Body of pancreas (tissue), 4 donors: Measurements from ENCODE around the gene PPP6R2. TPM values are rescaled to one million over a fixed set of nuclear protein-coding genes. Genes with fewer than 3 reads are reported as not detected.

Experiments
- ATAC-seq: fragments of 150-250 bp; one replicate; pipeline ENCODE4 v1.9.1; 2016
- DNase-seq, 4 donors: peaks; one replicate each; pipeline ENCODE4 v3.0.0-alpha.2; 2019
- H3K27ac ChIP-seq, 4 donors: fragments of 200-600 bp; sonication (generic); 1 replicate in 3 of 4; 2 replicates in 1 of 4; pipeline versions ENCODE4 v1.5.1 to v1.6.1; 2016 to 2019; ENCODE audit warnings: mild to moderate bottlenecking in 1 of 4, mixed read lengths in 1 of 4, moderate library complexity in 1 of 4
- H3K27me3 ChIP-seq, 2 donors: fragments of 200-600 bp; sonication (generic); one replicate each; pipeline ENCODE4 v1.6.0; 2016; ENCODE audit warnings: mild to moderate bottlenecking in 1 of 2
- H3K36me3 ChIP-seq, 2 donors: fragments of 200-600 bp; sonication (generic); replicated peaks in 1 of 2; 2 replicates each; pipeline ENCODE4 v1.5.1; 2016; ENCODE audit warnings: low read depth in 2 of 2; ENCODE audit not compliant: insufficient read depth in 1 of 2
- H3K4me1 ChIP-seq: fragments of 200-600 bp; sonication (generic); one replicate; pipeline ENCODE4 v1.6.0; 2016
- H3K4me3 ChIP-seq, 2 donors: fragments of 200-600 bp; sonication (generic); 1 replicate in 1 of 2; 2 replicates in 1 of 2; pipeline ENCODE4 v1.5.1; 2016 to 2019
- H3K9me3 ChIP-seq, 3 donors: fragments of 200-600 bp; sonication (generic); 1 replicate in 2 of 3; 2 replicates in 1 of 3; pipeline ENCODE4 v1.5.1; 2016
- POLR2A ChIP-seq, 3 donors: fragments of 450-650 bp; IDR thresholded peaks; one replicate each; pipeline ENCODE4 v1.6.1; 2016; ENCODE audit warnings: antibody characterized with exemption in 3 of 3, mild to moderate bottlenecking in 2 of 3
- WGBS, 2 donors: methylation state at CpG; one replicate each; pipeline ENCODE4 v1.1.5; 2017; 5-methylcytosine and 5-hydroxymethylcytosine counted together
- intact Hi-C: fragments of 100-400 bp; cut with DNase I; formaldehyde crosslinking; loops from one replicate; pipeline ENCODE4 v1.15.1; 2023
- total RNA-seq, 2 donors: library from RNA; depleted of rRNA; stranded (reverse); fragments of >200 nt; gene quantifications; one replicate each; pipeline ENCODE4 v1.1.0, GENCODE V29; 2016
- TF ChIP-seq, protein P1 (sequence below), 7 experiments: fragments of 450-650 bp in 4 of 7; fragments of 200-600 bp in 3 of 7; sonication (generic) in 3 of 7; IDR thresholded peaks; one replicate each; pipeline ENCODE4 v1.5.1; 2016 to 2019; ENCODE audit warnings: antibody characterized with exemption in 7 of 7

Gene PPP6R2
- total RNA-seq, 2 donors from 2014 or later, result 48.8 to 53.4 TPM

DNA sequence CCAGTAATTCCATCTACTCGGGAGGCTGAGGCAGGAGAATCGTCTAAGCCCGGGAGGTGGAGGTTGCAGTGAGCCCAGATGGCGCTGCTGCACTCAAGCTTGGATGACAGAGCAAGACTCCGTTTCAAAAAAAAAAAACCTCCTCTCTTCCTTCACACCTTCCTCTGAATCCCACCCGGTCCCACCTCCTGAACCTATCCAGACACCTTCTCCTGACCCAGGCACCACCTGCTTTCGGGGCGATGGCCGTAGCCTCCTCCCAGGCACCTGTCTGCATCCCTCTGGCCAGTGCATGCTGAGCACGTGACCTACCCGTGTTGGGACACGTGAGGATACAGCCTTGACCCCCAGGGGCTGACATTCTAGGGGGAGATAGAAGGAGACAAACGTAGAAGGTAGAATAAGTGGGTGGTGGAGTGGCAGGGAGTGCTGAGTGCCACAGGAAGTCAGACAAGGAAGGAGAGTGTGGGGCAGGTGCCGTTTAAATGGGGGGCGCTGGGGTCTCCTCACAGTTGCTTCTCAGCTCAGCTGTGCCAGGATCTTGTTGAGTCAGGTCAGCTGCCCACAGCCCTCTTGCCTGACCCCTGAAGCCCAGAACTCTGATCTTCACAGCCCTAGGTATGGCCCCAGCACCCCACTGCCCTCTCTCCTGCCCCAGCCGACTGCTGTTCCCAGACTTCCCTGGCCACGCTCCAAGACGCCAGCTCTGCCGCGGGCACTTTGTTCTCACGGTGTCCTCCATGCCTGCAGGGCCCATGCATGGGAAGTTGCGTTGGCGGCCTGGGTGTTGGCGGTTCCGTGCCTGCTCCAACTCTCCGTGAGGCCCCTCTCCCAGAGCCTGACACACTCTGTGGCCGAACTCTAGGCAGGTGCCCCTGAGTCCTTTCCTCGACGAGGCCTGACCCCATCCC lies 142.3 kb downstream of the PPP6R2 start:
- intact Hi-C loops, result no loop called here
- H3K9me3 ChIP-seq, result no peaks in the 10 kb centered on the region
- H3K27me3 ChIP-seq, result no peaks in the 10 kb centered on the region
- no peaks in the 10 kb centered on the region for H3K36me3 ChIP-seq
- WGBS, 2 donors, result 33 to 37% methylated on average over 24 to 29 of the region's 29 CpGs
- H3K4me1 ChIP-seq, result peaks cover 56% of the 10 kb centered on the region
- TF ChIP-seq, protein P1, sequence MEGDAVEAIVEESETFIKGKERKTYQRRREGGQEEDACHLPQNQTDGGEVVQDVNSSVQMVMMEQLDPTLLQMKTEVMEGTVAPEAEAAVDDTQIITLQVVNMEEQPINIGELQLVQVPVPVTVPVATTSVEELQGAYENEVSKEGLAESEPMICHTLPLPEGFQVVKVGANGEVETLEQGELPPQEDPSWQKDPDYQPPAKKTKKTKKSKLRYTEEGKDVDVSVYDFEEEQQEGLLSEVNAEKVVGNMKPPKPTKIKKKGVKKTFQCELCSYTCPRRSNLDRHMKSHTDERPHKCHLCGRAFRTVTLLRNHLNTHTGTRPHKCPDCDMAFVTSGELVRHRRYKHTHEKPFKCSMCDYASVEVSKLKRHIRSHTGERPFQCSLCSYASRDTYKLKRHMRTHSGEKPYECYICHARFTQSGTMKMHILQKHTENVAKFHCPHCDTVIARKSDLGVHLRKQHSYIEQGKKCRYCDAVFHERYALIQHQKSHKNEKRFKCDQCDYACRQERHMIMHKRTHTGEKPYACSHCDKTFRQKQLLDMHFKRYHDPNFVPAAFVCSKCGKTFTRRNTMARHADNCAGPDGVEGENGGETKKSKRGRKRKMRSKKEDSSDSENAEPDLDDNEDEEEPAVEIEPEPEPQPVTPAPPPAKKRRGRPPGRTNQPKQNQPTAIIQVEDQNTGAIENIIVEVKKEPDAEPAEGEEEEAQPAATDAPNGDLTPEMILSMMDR (IDR thresholded peaks at IDR 0.05), result peak in 1 of 7 experiments; percentile 6
- peak in 2 of 3 donors; percentile 38 to 45 for TF ChIP-seq POLR2A (IDR thresholded peaks at IDR 0.05)
- ATAC-seq (peak; percentile 74), DNase-seq (peak; percentile 93 to 96 (median 96))
- H3K4me3 ChIP-seq, result no peak overlapping the region
- peak overlapping the region; percentile 81 to 91 (median 84) for H3K27ac ChIP-seq

DNA sequence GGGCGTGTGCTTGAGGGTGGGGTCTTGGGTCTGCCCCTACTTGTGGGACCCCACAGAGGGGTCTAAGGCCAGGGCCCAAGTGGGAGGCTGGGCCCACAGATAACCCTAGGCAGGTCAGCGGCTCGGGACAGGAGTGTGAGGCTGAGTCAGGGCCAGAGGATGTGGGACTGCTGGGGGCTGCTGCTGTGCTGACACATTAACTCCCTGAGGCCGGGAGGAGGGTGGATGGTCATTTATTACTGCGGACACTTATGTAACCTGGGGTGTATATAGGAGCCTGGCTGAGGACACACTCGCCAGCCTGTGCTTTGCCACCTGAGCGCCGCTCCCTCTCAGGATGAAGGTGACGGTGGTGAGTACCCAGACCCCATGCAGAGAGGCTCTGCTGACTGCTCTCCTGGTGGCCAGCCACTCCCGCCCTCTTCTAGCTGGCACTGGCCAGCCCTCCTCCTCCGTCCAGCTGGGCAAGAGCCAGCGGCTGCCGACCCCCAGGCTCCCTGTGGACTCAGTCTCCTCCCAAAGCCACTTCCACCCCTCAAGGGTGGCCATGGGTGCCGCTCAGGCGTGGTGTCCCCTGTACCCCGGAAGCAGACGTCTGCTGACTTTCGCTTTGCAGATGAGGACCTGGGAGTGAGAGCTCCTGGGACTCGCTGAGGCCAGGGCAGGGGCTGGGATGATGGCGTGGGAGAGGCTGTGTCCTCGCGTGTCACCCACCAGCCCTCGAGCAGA lies 143.6 kb downstream of the PPP6R2 start, which contains the start of gene MIOX:
Gene MIOX, plus strand, starts transcription at position 299 of the 729 bp plus-strand sequence. Its CDS starts 39 bp downstream, at position 338.
- ATAC-seq (no peak), DNase-seq (no peak)
- 73 to 76% methylated on average over 7 to 22 of the region's 23 CpGs for WGBS, 2 donors
- H3K9me3 ChIP-seq, result no peaks in the 10 kb centered on the region
- no peaks in the 10 kb centered on the region for H3K27me3 ChIP-seq
- intact Hi-C loops, result no loop called here
- H3K27ac ChIP-seq, result peak within 1 kb of the TSS; percentile 81 to 91 (median 84)
- TF ChIP-seq POLR2A (IDR thresholded peaks at IDR 0.05), result no peak
- TF ChIP-seq, protein P1 (IDR thresholded peaks at IDR 0.05), result no peak
- no peak within 1 kb of the TSS for H3K4me3 ChIP-seq
- H3K4me1 ChIP-seq, result peaks cover 48% of the 10 kb centered on the region
- no peaks in the 10 kb centered on the region for H3K36me3 ChIP-seq

DNA sequence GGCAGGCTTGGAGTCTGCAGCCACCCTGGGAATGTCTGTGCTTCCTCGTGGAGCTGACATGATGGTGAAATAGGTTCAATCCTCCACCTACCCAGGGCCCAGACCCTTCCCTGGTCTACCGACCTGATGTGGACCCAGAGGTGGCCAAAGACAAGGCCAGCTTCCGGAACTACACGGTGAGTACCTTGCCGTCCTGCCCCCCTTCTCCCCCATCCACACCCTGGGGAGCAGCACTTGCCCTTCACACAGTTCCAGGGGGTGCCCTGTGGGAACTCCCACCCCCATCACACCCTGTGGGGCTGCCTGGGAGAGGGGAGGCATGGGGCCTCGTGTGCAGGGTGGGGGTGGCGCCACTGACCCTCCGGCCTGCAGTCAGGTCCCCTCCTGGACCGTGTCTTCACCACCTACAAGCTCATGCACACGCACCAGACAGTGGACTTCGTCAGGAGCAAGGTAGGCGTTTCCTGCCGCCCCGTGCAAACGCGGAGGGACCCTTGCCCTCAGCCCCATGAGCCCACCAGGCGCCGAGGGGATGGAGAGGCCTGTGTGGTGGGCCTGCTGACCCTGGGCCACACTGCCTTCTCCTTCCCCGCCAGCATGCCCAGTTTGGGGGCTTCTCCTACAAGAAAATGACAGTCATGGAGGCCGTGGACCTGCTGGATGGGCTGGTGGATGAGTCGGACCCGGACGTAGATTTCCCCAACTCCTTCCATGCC lies 144.3 kb downstream of the PPP6R2 start:
- H3K4me3 ChIP-seq, result no peak overlapping the region
- 85 to 91% methylated on average over 12 to 20 of the region's 23 CpGs for WGBS, 2 donors
- H3K4me1 ChIP-seq, result peaks cover 41% of the 10 kb centered on the region
- no peaks in the 10 kb centered on the region for H3K36me3 ChIP-seq
- H3K27ac ChIP-seq, result no peak overlapping the region
- ATAC-seq (no peak), DNase-seq (no peak)
- TF ChIP-seq, protein P1 (IDR thresholded peaks at IDR 0.05), result no peak
- no peak for TF ChIP-seq POLR2A (IDR thresholded peaks at IDR 0.05)
- H3K9me3 ChIP-seq, result no peaks in the 10 kb centered on the region
- no peaks in the 10 kb centered on the region for H3K27me3 ChIP-seq
- intact Hi-C loops, result no loop called here

DNA sequence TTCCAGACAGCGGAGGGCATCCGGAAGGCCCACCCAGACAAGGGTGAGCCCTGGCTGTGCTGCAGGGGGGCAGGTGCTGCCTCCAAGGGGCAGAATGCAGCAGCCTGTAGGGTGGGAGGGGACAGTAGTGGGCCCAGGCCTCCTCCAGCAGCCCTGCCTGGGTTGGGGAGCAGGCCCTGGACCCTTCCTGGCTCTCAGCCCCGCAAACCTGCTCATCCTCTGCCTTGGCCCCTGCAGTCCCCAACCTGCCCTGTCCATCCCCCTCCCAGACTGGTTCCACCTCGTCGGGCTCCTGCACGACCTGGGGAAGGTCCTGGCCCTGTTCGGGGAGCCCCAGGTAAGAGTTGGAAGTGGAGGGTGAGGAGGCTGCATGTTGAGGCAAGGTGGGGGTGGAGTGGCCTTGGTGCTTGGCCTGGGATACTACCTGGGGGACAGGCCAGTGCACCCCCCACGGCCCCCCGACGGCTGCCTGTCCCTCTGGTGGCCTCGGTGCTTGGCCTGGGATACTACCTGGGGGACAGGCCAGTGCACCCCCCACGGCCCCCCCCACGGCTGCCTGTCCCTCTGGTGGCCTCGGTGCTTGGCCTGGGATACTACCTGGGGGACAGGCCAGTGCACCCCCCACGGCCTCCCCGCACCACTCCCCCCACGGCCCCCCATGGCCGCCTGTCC lies 145.0 kb downstream of the PPP6R2 start:
- ATAC-seq (no peak), DNase-seq (no peak)
- H3K9me3 ChIP-seq, result no peaks in the 10 kb centered on the region
- intact Hi-C loops, result no loop called here
- H3K4me3 ChIP-seq, result no peak overlapping the region
- no peaks in the 10 kb centered on the region for H3K27me3 ChIP-seq
- no peak overlapping the region for H3K27ac ChIP-seq
- H3K36me3 ChIP-seq, result no peaks in the 10 kb centered on the region
- H3K4me1 ChIP-seq, result peaks cover 34% of the 10 kb centered on the region
- 78 to 90% methylated on average over 7 to 13 of the region's 18 CpGs for WGBS, 2 donors
- no peak for TF ChIP-seq POLR2A (IDR thresholded peaks at IDR 0.05)
- TF ChIP-seq, protein P1 (IDR thresholded peaks at IDR 0.05), result no peak
